NCI-H1105 treated with DMSO at 0.1 percent for 48 hours (cell line): Measurements from ENCODE around the gene APOC1.

ENCODE experiments used
- DNase-seq: peaks from one replicate; lab custom pipeline; 2025; lab: John Stamatoyannopoulos, UW

APOC1 gene

GRCh38 chr19:44955505-44956439, 41.4 kb downstream of the APOC1 start:
- no peak for DNase-seq

GRCh38 chr19:44957526-44957925, 43.1 kb downstream of the APOC1 start:
- DNase-seq: no peak

- no peak for DNase-seq
These were observed 43.7 kb downstream of the APOC1 start for GRCh38 chr19:44958090-44958489.

GRCh38 chr19:44959691-44960090, 45.3 kb downstream of the APOC1 start:
- no peak for DNase-seq

- no peak for DNase-seq
These were observed 46.7 kb downstream of the APOC1 start for GRCh38 chr19:44960906-44961728.

GRCh38 chr19:44961821-44962220, 47.4 kb downstream of the APOC1 start:
- no peak for DNase-seq

GRCh38 chr19:44968118-44968517, 53.7 kb downstream of the APOC1 start:
- DNase-seq: no peak

GRCh38 chr19:44968670-44969069, 54.3 kb downstream of the APOC1 start:
- no peak for DNase-seq
